Skeletal muscle satellite cell (primary cell): ENCODE measurements around the gene PPM1A.

Experiments
- H3K27me3 ChIP-seq: 2 replicates; pipeline ENCODE4 v1.7.0; 2013; ENCODE audit warnings: low read length; ENCODE audit not compliant: control insufficient read depth, insufficient read depth
- H3K36me3 ChIP-seq: 2 replicates; pipeline ENCODE4 v1.7.0; 2013; ENCODE audit warnings: mild to moderate bottlenecking, control low read depth, low read length; ENCODE audit not compliant: insufficient read depth
- H3K4me1 ChIP-seq: 2 replicates; pipeline ENCODE4 v1.7.0; 2013; ENCODE audit warnings: low read length; ENCODE audit not compliant: control insufficient read depth, insufficient read depth
- H3K4me2 ChIP-seq: 2 replicates; pipeline ENCODE4 v1.7.0; 2013; ENCODE audit warnings: mild to moderate bottlenecking, low read length
- H3K4me3 ChIP-seq: 2 replicates; pipeline ENCODE4 v1.7.0; 2013; ENCODE audit warnings: low read length
- H3K9ac ChIP-seq: 2 replicates; pipeline ENCODE4 v1.7.0; 2013; ENCODE audit warnings: mild to moderate bottlenecking, low read depth, low read length, moderate library complexity
- H3K9me3 ChIP-seq: replicated peaks from 2 replicates; pipeline ENCODE4 v1.7.0; 2013; ENCODE audit warnings: mild to moderate bottlenecking, control low read depth, low read length

The PPM1A gene

GRCh38 chr14:60249321-60250256, 568 bp downstream of the PPM1A start:
- H3K9ac ChIP-seq = peak overlapping the region; percentile 81
- H3K4me3 ChIP-seq = peak overlapping the region; percentile 72
- no peaks in the 10 kb centered on the region for H3K9me3 ChIP-seq
- H3K4me1 ChIP-seq = peaks cover 28% of the 10 kb centered on the region
- no peaks in the 10 kb centered on the region for H3K27me3 ChIP-seq
- no peaks in the 10 kb centered on the region for H3K36me3 ChIP-seq
- peak overlapping the region; percentile 87 for H3K4me2 ChIP-seq

- Histone ChIP-seq H3K27me3 (no peaks in the 10 kb centered on the region), H3K9ac (peak overlapping the region; percentile 81), H3K4me2 (peak overlapping the region; percentile 87), H3K4me3 (peak overlapping the region; percentile 72), H3K36me3 (no peaks in the 10 kb centered on the region), H3K4me1 (peaks cover 28% of the 10 kb centered on the region), H3K9me3 (no peaks in the 10 kb centered on the region)
Measured at GRCh38 chr14:60250257-60251035, 1.4 kb downstream of the PPM1A start.

GRCh38 chr14:60251877-60252276, 2.9 kb downstream of the PPM1A start:
- Histone ChIP-seq H3K27me3 (no peaks in the 10 kb centered on the region), H3K4me1 (peaks cover 28% of the 10 kb centered on the region), H3K9me3 (no peaks in the 10 kb centered on the region), H3K4me3 (peak overlapping the region; percentile 72), H3K9ac (peak overlapping the region; percentile 81), H3K36me3 (no peaks in the 10 kb centered on the region), H3K4me2 (peak overlapping the region; percentile 87)

- no peaks in the 10 kb centered on the region for H3K9me3 ChIP-seq
- no peaks in the 10 kb centered on the region for H3K36me3 ChIP-seq
- no peak overlapping the region for H3K9ac ChIP-seq
- no peaks in the 10 kb centered on the region for H3K27me3 ChIP-seq
- peaks cover 27% of the 10 kb centered on the region for H3K4me1 ChIP-seq
- H3K4me3 ChIP-seq = no peak overlapping the region
- no peak overlapping the region for H3K4me2 ChIP-seq
Measured at GRCh38 chr14:60252630-60253029, 3.6 kb downstream of the PPM1A start.

GRCh38 chr14:60253649-60254048, 4.6 kb downstream of the PPM1A start:
- H3K9ac ChIP-seq = no peak overlapping the region
- H3K4me2 ChIP-seq = no peak overlapping the region
- peaks cover 19% of the 10 kb centered on the region for H3K4me1 ChIP-seq
- H3K36me3 ChIP-seq = no peaks in the 10 kb centered on the region
- H3K27me3 ChIP-seq = no peaks in the 10 kb centered on the region
- H3K9me3 ChIP-seq = no peaks in the 10 kb centered on the region
- H3K4me3 ChIP-seq = no peak overlapping the region

- Histone ChIP-seq H3K9me3 (no peaks in the 10 kb centered on the region), H3K4me1 (peaks cover 18% of the 10 kb centered on the region), H3K27me3 (no peaks in the 10 kb centered on the region)
Measured at GRCh38 chr14:60254176-60254575, 5.2 kb downstream of the PPM1A start.

GRCh38 chr14:60257865-60258264, 8.8 kb downstream of the PPM1A start:
- no peaks in the 10 kb centered on the region for H3K36me3 ChIP-seq
- H3K4me3 ChIP-seq = no peak overlapping the region
- no peak overlapping the region for H3K4me2 ChIP-seq
- no peaks in the 10 kb centered on the region for H3K4me1 ChIP-seq
- H3K9me3 ChIP-seq = no peaks in the 10 kb centered on the region
- H3K9ac ChIP-seq = no peak overlapping the region
- no peaks in the 10 kb centered on the region for H3K27me3 ChIP-seq

More at GRCh38 chr14:60254176-60254575, 5.2 kb downstream of the PPM1A start:
- no peak overlapping the region for H3K4me3 ChIP-seq
- no peaks in the 10 kb centered on the region for H3K36me3 ChIP-seq
- H3K9ac ChIP-seq = no peak overlapping the region
- H3K4me2 ChIP-seq = no peak overlapping the region

- H3K36me3 ChIP-seq = no peaks in the 10 kb centered on the region
- no peak overlapping the region for H3K4me2 ChIP-seq
- H3K27me3 ChIP-seq = no peaks in the 10 kb centered on the region
- no peak overlapping the region for H3K4me3 ChIP-seq
- no peaks in the 10 kb centered on the region for H3K9me3 ChIP-seq
- H3K4me1 ChIP-seq = no peaks in the 10 kb centered on the region
- no peak overlapping the region for H3K9ac ChIP-seq
Measured at GRCh38 chr14:60265163-60265562, 16.1 kb downstream of the PPM1A start.

- Histone ChIP-seq H3K27me3 (no peaks in the 10 kb centered on the region), H3K4me2 (no peak overlapping the region), H3K9ac (no peak overlapping the region), H3K4me1 (no peaks in the 10 kb centered on the region), H3K9me3 (no peaks in the 10 kb centered on the region), H3K36me3 (no peaks in the 10 kb centered on the region), H3K4me3 (no peak overlapping the region)
Measured at GRCh38 chr14:60266021-60266937, 17.3 kb downstream of the PPM1A start.

- no peak overlapping the region for H3K4me3 ChIP-seq
- H3K4me2 ChIP-seq = no peak overlapping the region
- no peak overlapping the region for H3K9ac ChIP-seq
- H3K9me3 ChIP-seq = no peaks in the 10 kb centered on the region
- no peaks in the 10 kb centered on the region for H3K27me3 ChIP-seq
- peaks cover 4% of the 10 kb centered on the region for H3K4me1 ChIP-seq
- no peaks in the 10 kb centered on the region for H3K36me3 ChIP-seq
Measured at GRCh38 chr14:60272177-60272576, 23.2 kb downstream of the PPM1A start.

- Histone ChIP-seq H3K9ac (no peak overlapping the region), H3K27me3 (no peaks in the 10 kb centered on the region), H3K4me1 (peaks cover 4% of the 10 kb centered on the region), H3K36me3 (peaks cover 6% of the 10 kb centered on the region), H3K9me3 (no peaks in the 10 kb centered on the region), H3K4me2 (no peak overlapping the region), H3K4me3 (no peak overlapping the region)
Measured at GRCh38 chr14:60273956-60274355, 24.9 kb downstream of the PPM1A start.
